CD4-positive, alpha-beta T cell treated with Interleukin-6 at 100 ng/mL for 8 hours (primary cell): Measurements from ENCODE around the gene CNPY4.

ENCODE experiments used
- DNase-seq: peaks from one replicate; pipeline ENCODE4 v3.0.0-alpha.2; 2020; ENCODE audit warnings: mixed read lengths, low spot score

Gene CNPY4

DNA sequence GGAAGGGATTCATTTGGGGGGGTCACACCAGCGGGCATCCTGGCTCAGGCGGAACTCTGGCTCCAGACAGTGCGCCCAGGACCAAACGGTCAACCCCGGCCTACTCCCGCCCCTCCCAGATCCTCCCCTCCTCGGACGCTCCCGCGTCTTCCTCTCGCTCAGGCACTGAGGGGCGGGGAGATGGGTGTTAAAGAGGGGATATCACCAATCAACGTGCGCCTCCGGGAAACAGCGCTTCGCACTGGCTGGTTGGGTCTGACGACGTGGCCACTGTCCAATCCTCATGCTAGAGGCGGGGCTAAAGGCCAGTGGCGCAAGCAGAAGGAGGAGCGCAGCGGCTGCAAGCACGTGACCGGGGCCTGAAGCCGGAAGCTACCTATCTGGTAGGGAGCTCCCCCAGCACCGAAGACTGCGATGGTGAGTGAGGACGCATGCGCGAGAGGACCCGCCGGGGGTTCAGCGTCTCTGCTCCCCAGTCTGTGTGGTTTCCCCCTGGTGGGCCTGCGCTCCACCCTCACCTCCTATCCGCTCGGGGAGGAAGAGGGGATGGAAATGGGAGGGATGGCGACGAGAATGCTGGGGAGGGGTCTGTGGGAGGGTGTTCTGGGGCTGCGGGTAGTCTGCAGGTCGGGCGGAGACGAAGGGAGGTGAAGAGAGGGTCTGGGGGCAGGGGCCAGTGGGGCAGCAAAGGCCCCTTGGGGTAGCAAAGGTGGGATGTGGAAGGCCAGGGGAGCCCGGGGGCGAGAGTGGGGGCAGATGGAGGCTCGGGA lies 29.3 kb downstream of the CNPY4 start, which contains the start of gene LAMTOR4:
Gene LAMTOR4, plus strand, starts transcription at position 360 of the 770 bp plus-strand sequence. Its CDS starts 55 bp downstream, at position 415.
- peak; percentile 99 for DNase-seq

DNA sequence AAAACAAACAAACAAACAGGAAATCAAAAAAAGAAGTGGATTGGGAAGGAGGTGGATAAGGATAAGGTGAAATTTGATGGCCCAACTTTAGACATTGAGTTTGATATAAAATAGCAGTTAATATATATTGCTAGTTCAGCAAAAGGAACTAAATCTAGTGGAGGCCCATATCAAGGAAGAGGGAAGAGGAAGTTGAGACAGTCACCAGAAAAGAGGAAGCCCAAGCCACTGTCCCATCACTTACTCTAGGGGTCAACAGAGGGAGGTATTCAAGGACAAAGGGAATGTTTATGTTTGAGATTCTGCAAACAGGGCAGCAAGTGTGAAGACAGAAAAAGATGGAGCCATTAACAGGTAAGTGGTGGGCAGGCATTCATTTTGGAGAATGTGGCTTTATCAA lies 33.0 kb downstream of the CNPY4 start:
- DNase-seq, result no peak

DNA sequence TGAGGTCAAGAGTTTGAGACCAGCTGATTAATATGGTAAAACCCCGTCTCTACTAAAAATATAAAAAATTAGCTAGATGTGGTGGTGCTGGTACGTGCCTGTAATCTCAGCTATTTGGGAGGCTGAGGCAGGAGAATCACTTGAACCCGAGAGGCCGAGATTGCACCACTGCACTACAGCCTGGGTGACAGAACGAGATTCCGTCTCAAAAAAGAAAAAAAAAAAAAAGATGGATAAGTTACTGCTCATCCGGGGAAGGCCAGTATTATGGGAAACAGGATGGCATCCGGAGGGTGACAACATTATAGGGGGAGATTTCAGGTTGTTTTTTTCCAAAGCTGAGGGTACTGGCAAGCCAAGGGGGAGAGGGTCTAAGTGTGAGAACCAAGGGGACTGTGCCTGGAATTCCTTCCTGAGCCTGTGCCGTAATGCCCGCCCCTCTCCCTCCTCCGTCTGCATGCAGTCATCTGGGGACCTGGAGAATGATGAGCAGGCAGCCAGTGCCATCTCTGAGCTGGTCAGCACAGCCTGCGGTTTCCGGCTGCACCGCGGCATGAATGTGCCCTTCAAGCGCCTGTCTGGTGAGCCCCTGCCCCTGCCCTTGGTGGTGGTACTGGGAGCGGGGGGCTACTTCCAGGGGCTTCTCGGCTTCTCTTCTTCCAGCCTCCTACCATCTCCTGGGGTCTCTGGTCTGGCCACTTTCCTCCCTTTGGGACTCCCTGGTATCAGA lies 33.7 kb downstream of the CNPY4 start:
- DNase-seq, result no peak

DNA sequence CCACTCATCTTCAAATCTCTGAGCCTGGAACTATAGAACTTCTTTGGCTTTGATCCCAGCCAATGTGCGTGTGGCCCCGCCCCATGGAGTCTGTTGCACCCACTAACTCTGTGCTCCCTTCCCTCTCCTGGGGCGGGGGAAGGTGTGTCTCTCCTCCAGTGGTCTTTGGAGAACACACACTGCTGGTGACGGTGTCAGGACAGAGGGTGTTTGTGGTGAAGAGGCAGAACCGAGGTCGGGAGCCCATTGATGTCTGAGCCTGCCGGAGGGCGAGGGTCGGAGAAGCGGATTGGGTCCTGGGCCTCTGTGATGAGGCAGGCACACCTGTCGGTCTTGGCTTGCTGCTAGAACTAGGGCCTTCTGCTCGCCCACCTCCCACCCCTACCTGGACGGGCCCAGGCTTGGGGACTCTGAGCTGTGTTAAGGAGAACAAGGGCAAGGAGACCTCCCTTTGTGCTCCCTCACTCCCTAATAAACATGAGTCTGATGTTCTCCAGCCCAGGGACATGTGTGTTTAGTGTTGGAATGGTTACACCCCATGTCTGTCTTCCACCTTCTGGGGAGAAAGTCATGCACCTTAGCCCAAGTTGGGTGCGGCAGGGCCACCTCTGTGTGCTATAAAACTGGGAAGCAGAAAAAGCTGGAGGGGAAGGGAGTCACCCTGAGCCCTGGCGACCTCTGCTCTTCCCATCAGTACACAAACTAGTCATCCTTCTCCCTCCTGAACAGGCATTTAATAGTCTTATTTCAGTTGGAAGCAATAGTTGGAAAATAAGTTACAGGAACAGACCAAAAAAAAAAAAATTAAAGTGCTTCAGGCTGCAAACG lies 34.5 kb downstream of the CNPY4 start:
- DNase-seq, result no peak

DNA sequence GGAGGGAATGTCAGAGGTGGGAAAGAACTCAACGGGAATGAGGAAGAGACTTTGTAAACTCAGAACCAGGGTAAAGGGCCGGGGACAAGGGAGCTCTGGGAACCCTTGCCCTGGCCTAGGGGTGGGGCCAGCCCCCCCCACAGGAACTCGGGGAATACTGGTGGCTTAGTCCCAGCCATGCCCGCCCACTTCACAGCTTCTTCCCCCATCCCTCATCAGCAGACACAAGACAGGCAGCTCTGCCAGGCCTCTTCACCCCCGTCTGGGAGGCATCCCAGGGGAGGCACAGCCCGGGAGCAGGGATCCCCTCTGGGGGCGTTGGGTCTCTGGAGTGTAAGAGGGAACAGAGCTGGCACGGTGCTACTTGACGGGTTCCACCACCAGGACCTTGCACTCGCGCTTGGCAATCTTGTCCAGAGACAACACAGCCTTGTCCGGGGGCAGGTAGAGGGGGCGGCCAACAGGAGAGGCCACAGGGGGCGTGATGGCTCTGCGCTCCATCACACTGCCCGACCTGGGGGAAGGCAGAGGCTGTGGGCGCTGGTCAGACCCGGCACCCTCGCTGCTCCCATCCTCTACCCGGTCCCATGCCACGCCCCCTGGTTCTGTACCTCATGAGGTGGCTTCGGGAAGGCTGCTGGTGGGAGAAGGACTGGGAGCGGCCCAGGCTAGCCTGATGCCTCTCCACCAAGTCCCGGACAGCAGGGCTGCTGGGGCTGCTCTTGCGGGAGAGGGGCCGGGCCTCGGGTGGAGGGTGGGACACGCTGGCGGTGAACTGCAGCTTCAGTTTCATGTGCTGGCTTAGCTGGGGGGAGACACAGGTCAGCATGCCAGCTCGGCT lies 35.4 kb downstream of the CNPY4 start:
- DNase-seq, result no peak

DNA sequence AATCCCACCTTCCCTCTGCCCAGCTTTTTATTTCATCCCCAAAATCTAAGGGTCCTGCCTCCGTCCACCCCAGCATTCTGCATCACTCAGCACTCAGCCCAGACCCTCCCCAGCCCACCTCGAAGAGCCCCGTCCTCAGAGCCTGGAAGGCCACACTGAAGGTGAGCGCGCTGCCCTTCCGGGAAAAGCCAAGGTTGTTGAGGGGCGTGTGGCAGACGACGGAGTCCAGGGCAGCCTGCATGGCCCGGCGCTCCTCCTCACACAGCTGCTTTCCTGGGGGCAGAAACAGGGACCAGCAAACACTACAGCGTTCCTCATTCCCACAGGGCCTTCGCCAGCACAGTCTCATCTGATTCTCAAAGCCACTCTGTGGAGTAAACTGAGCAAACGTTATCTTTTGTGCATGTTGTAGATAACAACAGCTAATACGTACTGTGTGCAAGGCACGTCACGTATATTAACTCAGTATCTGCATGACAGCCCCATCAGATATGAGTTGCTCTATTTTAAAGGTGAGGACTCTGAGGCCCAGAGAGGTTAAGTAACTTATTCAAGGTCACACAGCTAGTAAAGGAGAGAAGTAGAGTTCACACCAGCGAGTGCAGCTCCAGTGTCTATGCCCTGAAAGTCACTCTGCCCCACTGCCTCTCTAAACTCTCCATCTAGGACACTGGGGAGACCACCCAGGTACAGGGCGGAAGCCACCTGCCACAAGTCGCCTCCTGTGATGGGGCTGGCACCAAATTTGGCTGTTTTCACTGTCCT lies 36.3 kb downstream of the CNPY4 start:
- no peak for DNase-seq

DNA sequence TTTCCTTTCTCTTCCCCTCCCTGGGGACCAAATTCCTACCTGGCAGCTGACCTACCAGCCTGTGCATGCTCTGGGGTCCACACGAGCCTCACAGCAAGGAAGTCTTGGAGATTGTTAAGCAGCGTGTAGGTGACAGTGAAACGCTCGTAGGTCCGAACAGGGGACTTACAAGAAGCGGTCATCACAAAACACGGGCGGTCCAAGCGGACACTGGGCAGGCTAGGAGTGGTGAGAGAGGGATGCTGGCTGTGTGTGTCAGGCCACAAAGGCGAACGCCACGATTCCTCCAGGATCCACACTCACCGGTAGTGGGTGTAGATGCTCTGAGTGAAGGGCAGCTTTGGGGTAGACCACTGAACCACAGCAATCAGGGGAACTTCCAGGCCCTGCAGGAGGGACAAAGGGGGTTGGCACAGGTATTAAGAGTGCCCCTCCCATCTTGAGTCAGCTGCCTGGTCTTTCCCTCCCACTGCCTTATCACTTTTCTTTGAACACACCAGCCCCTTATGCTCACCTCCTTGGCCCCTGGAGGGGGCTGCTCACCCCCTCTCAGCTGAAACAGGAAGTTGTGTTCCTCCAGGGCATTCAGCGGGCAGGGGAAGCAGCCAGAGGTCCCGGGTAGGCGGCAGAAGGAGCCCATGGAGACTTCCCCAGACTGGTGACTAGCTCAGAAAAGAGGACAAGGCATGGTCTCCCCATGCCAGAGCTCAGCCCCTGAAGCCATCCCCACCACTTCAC lies 37.1 kb downstream of the CNPY4 start:
- DNase-seq, result no peak

DNA sequence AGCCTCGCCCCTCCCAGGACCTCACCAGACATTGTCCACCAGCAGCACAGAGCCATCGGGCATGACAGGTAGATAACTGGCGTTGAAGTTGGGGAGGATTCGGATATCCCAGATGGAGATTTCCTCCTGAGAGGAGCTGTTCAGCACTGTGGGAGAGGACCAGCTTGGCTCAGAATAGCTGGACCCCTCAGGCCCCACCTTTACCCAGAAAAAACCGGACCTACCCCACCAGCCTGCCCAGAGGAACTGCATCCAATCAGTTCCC lies 37.6 kb downstream of the CNPY4 start:
- no peak for DNase-seq

DNA sequence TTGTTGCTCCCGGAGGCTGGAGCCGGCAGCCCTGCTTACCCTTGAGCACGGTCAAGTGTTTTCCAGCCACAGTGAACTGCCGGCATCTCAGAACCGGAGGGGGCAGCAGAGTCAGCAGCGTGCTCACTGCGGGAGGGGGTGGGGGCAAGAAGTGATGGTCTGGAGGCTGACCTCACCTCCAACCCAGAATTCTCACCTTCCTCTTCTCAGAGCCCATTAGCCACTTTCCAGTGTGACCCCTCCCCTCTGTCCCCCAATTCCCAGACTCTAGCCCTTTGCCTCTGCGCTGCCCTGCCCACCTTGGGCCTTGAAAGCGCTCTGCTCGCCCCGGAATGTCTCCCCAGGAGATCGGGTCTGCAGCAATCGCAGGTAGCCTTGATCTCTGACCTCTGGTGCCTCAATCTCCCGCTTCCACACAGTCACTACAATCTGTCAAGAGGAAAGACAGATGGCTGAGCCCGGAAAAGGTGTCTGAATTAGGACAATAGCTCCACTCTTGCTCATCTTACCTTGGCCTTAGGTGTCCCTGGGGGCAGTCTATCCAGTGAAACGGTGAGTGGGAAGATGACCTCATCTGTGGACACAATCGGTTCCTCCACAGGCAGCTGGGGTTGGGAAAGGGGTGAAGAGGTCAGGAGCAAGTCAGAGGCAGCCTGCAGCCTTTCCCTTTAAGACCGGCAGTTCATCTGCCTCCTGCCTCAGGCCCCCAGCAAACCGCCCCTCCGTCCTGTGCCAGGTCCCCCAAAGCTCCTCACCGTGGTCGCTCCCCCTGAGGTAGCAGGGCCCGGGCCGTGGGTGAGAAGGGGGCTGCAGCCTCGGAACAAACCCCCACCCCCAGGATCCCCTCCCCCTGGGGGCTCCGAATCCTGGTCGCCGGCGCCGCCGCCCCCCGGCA lies 38.1 kb downstream of the CNPY4 start:
- no peak for DNase-seq

DNA sequence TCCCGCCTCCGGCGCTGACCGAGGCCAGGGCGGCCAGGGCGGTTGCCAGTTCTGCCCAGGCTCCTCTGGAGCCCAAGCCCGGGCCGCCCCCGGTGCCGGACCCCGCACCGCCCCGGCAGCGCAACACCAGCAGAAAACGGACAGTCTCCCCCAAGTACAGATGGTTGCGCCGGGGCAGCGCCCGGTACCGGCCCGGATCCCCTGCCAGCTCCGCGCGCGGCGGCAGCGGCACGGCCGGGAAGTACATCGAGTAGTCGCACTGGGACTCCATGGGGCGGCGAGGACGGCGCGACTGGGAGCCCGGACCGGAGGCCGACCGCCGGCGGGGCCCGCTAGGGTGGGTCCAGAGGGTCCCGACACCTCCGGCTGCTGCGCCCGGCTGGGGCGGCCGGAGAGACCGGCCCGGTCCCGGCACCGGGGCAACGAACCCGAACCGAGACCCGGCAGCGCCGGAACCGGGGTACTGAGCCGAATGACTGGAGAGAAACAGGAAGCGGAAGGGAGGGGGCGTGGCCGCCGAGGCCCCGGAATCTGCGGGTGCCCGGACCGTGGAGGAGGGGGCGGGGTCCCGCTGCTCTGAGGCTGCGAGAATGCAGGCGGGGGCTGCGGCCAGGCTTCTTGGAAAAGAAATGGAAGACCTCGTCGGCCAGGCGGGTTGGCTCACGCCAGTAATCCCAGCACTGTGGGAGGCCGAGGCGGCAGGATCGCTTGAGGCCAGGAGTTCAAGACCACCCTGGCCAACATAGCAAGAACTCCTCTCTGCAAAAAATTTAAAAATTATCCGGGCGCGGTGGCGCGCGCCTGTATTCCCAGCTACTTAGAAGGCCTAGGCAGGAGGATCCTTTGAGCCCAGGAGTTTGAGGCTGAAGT lies 39.0 kb downstream of the CNPY4 start, which contains the start of gene TRAPPC14:
Gene TRAPPC14, minus strand, starts transcription at position 495 of the 870 bp plus-strand sequence. Its CDS starts 224 bp downstream, at position 271.
- DNase-seq, result peak; percentile 89

DNA sequence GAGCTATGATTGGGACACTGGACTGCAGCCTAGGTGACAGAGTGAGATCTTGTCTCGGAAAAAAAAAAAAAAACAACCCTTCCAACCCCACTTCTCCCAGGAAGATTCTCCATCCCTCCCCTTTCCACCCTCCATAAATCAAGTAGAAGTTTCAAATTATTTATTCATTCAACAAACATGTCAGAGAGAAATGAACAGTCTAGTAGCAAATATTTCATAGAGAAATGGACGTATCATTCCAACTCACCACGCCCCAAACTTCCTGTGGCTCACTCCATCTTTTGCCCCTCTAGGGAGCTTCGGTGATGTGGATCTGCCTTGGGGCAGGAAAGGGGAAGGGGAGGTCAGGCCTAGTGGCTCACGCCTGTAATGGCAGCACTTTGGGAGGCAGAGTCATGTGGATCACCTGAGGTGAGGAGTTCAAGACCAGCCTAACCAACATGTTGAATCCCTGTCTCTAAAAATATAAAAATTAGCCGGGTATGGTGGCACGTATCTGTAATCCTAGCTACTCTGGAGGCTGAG lies 39.7 kb downstream of the CNPY4 start:
- DNase-seq, result no peak

DNA sequence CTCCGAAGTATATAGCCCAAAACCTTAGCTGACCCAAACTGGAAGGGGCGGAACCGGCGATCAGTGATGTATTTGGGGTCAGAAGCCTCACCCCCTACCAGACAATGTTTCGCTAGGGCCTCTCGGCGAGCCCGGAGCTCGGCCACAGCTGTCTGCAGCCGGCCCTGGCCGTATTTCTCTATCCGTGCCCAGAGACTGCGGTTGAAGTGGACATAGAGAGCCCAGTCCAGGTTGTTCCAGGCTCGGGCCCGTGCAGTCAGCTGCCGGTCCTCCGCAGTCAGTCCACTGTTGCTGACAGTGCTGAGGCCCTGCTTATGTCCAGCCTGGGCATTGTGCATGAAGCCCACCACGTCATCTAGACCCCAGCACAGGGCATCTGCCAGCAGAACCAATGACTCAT lies 40.6 kb downstream of the CNPY4 start:
- DNase-seq, result no peak

DNA sequence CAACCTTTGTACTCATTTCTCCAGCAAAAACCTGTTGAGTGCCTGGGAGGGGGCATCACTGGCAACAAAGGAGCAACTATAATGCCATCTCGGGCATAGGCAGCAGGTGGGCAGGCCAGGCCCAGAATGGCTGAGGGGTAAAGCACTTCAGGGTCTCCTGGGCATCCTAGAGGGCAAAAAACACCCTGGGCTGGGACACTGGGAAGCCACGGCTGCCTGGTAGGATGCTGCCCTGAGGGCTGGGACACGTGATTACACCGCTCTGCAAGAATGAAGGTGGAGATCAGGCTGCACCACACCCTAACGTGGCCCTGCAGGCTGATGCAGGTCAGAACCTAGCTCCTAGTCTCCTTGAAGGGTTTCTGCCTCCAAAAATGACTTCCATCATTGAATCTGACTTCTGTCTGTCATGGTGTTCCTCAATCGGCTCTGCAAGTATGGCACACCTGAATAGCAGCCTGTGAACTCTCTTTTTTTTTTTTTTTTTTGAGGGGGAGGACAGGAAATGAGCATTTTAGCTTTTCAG lies 43.6 kb downstream of the CNPY4 start:
- DNase-seq, result peak; percentile 25

DNA sequence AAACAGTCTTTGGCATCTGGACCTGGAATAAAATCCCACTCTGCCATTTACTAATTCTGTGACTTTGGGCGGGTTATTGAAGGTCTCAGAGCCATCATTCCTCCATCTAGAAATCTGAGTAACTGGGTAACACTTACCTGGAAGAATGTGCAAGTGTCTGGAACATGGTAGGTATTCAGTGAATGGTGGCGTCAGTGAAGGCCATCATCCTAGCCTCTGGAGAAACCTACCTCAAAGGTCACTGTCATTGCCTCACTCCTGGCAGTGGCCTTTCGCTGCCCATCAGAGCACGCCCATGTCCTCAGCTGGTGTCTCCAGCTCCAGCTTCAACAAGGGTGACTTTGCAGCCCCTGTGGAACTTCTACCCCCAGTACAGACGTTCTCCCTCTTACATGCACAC lies 44.4 kb downstream of the CNPY4 start:
- DNase-seq, result no peak

DNA sequence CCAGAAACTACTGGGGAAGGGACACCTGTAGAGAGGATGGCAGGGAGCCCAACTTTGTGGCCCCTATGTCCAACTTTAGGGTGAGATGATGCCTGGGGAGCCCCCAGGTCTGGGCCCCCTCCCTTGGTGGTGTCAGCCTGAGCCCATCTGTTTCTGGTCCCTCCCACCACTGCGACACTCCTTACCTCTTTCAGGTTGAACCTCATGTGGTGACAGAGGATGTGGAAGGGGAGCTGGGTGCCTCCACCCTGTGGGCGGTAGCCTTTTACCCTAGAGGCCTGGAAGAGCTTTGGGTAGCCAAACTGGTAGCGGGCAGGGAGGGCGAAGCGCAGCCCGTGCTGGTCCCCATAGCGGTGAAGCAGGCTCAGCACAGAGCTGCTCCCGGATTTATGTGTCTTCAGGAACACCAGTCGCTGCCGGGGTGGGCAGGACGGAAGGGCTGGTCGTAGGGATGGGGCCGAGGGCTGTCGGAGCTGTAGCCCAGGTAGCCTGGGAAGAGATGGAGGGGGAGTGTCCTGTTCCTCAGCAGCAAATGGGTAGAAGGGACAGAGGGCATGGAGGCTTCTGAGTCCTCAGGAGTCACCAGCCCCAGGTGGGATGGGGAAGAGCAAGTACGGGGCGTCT lies 47.0 kb downstream of the CNPY4 start:
- DNase-seq, result peak; percentile 66

DNA sequence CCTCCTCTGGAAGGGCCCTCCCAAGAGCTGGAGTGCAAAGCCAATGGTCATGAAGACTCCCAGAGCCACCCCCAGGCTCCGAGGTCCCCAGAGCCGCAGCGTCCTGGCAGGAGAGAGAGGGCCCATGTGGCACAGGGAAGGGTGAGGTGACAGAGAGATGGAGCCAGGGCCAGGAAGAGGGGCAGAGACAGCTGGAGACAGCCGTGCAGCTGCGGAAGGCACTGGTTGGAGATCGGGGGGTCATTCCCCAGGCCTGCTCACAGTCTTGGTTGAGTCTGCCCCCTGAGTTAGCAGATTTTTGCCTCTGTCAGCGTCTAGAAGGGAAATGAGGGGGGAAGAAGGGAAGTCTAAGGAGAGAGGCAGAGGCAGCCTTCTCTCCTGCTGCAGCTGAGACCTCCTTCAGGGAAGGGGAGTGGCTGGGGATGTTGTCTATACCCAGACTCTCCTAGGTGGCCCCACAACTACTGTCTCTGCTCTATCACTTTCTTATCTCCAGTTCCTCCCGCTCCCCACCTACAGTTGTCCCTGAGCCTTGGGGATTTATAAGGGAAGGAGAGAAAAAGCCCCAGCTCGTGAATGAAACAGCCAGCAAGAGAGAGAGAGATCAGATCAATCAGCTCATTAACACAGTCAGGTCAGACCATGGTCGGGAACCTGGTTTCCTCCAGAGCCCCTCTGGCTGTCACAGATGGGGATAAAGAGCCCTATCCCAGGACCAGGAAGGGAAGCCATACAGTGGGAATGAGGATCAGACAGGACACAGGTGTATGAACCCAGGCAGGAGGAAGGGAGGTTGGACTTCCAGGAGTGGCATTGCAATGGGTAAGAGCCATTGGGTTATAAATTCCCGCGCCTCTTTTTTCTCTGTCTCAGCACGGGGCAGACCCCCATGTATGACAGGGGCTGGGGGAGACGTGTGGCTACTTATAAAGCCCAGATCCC lies 47.8 kb downstream of the CNPY4 start:
- DNase-seq, result no peak
